H1 (cell line): ENCODE data around the gene SPRR1A. TPM values are rescaled to one million over a fixed set of nuclear protein-coding genes. Genes with fewer than 3 reads are reported as not detected.

Experiments used
- CTCF ChIA-PET: fragments of 300-600 bp; sonication (Branson Sonifier 250); formaldehyde crosslinking; loops from one replicate; lab custom pipeline; 2021; ENCODE audit not compliant: partially characterized antibody; lab: Charles Lee
- POLR2A ChIA-PET: fragments of 300-600 bp; sonication (Branson Sonifier 250); formaldehyde crosslinking; loops from one replicate; lab custom pipeline; 2021; ENCODE audit warnings: inconsistent platforms; ENCODE audit not compliant: partially characterized antibody; lab: Charles Lee
- DNase-seq, 2 experiments: peaks; one replicate each; pipeline versions ENCODE4 v3.0.0 to v3.0.0-alpha.2; 2010 to 2022; ENCODE audit warnings: low spot score in 2 of 2, low read depth in 1 of 2, mixed read lengths in 1 of 2
- FAIRE-seq: peaks from 2 replicates; lab custom pipeline; 2011; peaks lifted over from hg19 to GRCh38; lab: Jason Lieb, UNC
- H2AFZ ChIP-seq: 2 replicates; pipeline ENCODE4 v1.8.1; 2012; ENCODE audit warnings: low read length, inconsistent platforms
- H2AK5ac ChIP-seq: 2 replicates; pipeline ENCODE4 v1.6.1; 2013; ENCODE audit warnings: low read depth, low read length
- H2BK120ac ChIP-seq: replicated peaks from 2 replicates; pipeline ENCODE3; 2013; ENCODE audit warnings: low read depth, low read length, inconsistent platforms
- H2BK12ac ChIP-seq: 2 replicates; pipeline ENCODE4 v1.6.1; 2013; ENCODE audit warnings: low read depth, low read length
- H2BK15ac ChIP-seq: 2 replicates; pipeline ENCODE4 v1.6.1; 2013; ENCODE audit warnings: low read length
- H2BK20ac ChIP-seq: 2 replicates; pipeline ENCODE4 v1.6.1; 2013; ENCODE audit warnings: low read length
- H2BK5ac ChIP-seq: 2 replicates; pipeline ENCODE4 v1.6.1; 2013; ENCODE audit warnings: low read depth, low read length
- H3K14ac ChIP-seq: 2 replicates; pipeline ENCODE4 v1.6.1; 2013; ENCODE audit warnings: inconsistent platforms; ENCODE audit not compliant: insufficient read length
- H3K18ac ChIP-seq: 2 replicates; pipeline ENCODE4 v1.6.1; 2013; ENCODE audit warnings: low read length; ENCODE audit errors: extremely low read depth
- H3K23ac ChIP-seq: 2 replicates; pipeline ENCODE4 v1.6.1; 2013; ENCODE audit warnings: inconsistent platforms; ENCODE audit not compliant: insufficient read length
- H3K23me2 ChIP-seq: 2 replicates; pipeline ENCODE4 v1.6.1; 2013; ENCODE audit warnings: low read depth, low read length
- H3K27ac ChIP-seq: 2 replicates; pipeline ENCODE4 v1.6.1; 2011; ENCODE audit warnings: low read depth, low read length, inconsistent platforms
- H3K27me3 ChIP-seq, 4 experiments: replicated peaks in 1 of 4; 1 replicate in 1 of 4; 2 replicates in 3 of 4; pipeline versions ENCODE4 v1.6.1 to v1.8.1; 2011 to 2013; ENCODE audit warnings: low read length in 3 of 4, mild to moderate bottlenecking in 3 of 4, inconsistent platforms in 2 of 4, mixed read lengths in 2 of 4, moderate library complexity in 1 of 4; ENCODE audit not compliant: control insufficient read depth in 3 of 4, insufficient read depth in 3 of 4; ENCODE audit errors: extremely low read depth in 1 of 4
- H3K36me3 ChIP-seq, 4 experiments: 2 replicates each; pipeline versions ENCODE4 v1.6.1 to v1.8.1; 2011 to 2013; ENCODE audit warnings: mild to moderate bottlenecking in 4 of 4, low read length in 3 of 4, moderate library complexity in 2 of 4, control low read depth in 1 of 4, inconsistent platforms in 1 of 4; ENCODE audit not compliant: insufficient read depth in 4 of 4, control insufficient read depth in 2 of 4
- H3K4ac ChIP-seq: replicated peaks from 2 replicates; pipeline ENCODE3; 2013; ENCODE audit warnings: low read length, low read depth, mixed read lengths, inconsistent platforms; ENCODE audit not compliant: insufficient read length
- H3K4me1 ChIP-seq, 4 experiments: replicated peaks in 1 of 4; 1 replicate in 1 of 4; 2 replicates in 3 of 4; pipeline versions ENCODE4 v1.6.1 to v1.8.1; 2011 to 2013; ENCODE audit warnings: low read length in 3 of 4, inconsistent platforms in 2 of 4, mixed read lengths in 1 of 4; ENCODE audit not compliant: insufficient read depth in 4 of 4, control insufficient read depth in 3 of 4
- H3K4me2 ChIP-seq, 2 experiments: 2 replicates each; pipeline versions ENCODE4 v1.6.1 to v1.8.1; 2011 to 2013; ENCODE audit warnings: low read depth in 2 of 2, low read length in 2 of 2, control low read depth in 1 of 2, inconsistent platforms in 1 of 2, mild to moderate bottlenecking in 1 of 2; ENCODE audit not compliant: insufficient read depth in 1 of 2
- H3K4me3 ChIP-seq, 4 experiments: fragments of 200-600, 300-600 bp in 1 of 4; sonication (generic), shearing (Covaris generic), sonication (Bioruptor Twin) in 1 of 4; 2 replicates each; pipeline versions ENCODE4 v1.5.1 to v1.8.1; 2011 to 2016; ENCODE audit warnings: low read length in 4 of 4, low read depth in 3 of 4, control low read depth in 2 of 4, inconsistent platforms in 2 of 4, mild to moderate bottlenecking in 2 of 4, mixed read lengths in 1 of 4, moderate library complexity in 1 of 4; ENCODE audit not compliant: insufficient read depth in 2 of 4; ENCODE audit errors: extremely low read depth in 1 of 4
- H3K56ac ChIP-seq: replicated peaks from 2 replicates; pipeline ENCODE3; 2013; ENCODE audit warnings: low read depth, mild to moderate bottlenecking, mixed read lengths, low read length, inconsistent platforms; ENCODE audit not compliant: insufficient read length
- H3K79me1 ChIP-seq: 2 replicates; pipeline ENCODE4 v1.6.1; 2013; ENCODE audit warnings: low read depth, low read length, control low read depth
- H3K79me2 ChIP-seq, 2 experiments: 2 replicates each; pipeline versions ENCODE4 v1.6.1 to v1.8.1; 2012 to 2013; ENCODE audit warnings: low read length in 2 of 2, mild to moderate bottlenecking in 2 of 2, inconsistent platforms in 1 of 2; ENCODE audit not compliant: insufficient read depth in 2 of 2, control insufficient read depth in 1 of 2
- H3K9ac ChIP-seq, 4 experiments: replicated peaks in 1 of 4; 1 replicate in 1 of 4; 2 replicates in 3 of 4; pipeline versions ENCODE4 v1.6.1 to v1.8.1; 2011 to 2013; ENCODE audit warnings: low read depth in 3 of 4, low read length in 3 of 4, control low read depth in 2 of 4, mild to moderate bottlenecking in 2 of 4, moderate library complexity in 2 of 4, inconsistent platforms in 1 of 4; ENCODE audit errors: extremely low read depth in 1 of 4
- H3K9me3 ChIP-seq, 2 experiments: 2 replicates each; pipeline versions ENCODE4 v1.6.1 to v1.8.1; 2012 to 2013; ENCODE audit warnings: mild to moderate bottlenecking in 2 of 2, moderate library complexity in 2 of 2, control low read depth in 1 of 2, inconsistent platforms in 1 of 2, low read depth in 1 of 2, low read length in 1 of 2, mixed read lengths in 1 of 2; ENCODE audit not compliant: insufficient read depth in 2 of 2
- H4K20me1 ChIP-seq, 2 experiments: replicated peaks in 1 of 2; 2 replicates each; pipeline versions ENCODE3 to v1.8.1; 2011 to 2013; ENCODE audit warnings: inconsistent platforms in 2 of 2, low read length in 2 of 2, mild to moderate bottlenecking in 1 of 2; ENCODE audit not compliant: insufficient read depth in 2 of 2, control insufficient read depth in 1 of 2
- H4K5ac ChIP-seq: 2 replicates; pipeline ENCODE4 v1.6.1; 2013; ENCODE audit warnings: low read length, low read depth, mixed read lengths, inconsistent platforms; ENCODE audit not compliant: insufficient read length
- H4K8ac ChIP-seq: 2 replicates; pipeline ENCODE4 v1.8.0; 2013; ENCODE audit warnings: mild to moderate bottlenecking, moderate library complexity, low read length, inconsistent platforms; ENCODE audit not compliant: insufficient read depth; ENCODE audit errors: extremely low read depth
- H4K91ac ChIP-seq: replicated peaks from 2 replicates; pipeline ENCODE3; 2013; ENCODE audit warnings: low read length, mixed read lengths, inconsistent platforms; ENCODE audit not compliant: insufficient read length
- ATF2 ChIP-seq: IDR thresholded peaks from 2 replicates; pipeline ENCODE4 v1.6.1; 2012; ENCODE audit warnings: low read length, inconsistent platforms
- CBX8 ChIP-seq: fragments of 300-800, 300-1000 bp; sonication (generic); IDR thresholded peaks from 2 replicates; pipeline ENCODE4 v1.7.1; 2016; ENCODE audit warnings: low read depth, low read length, borderline replicate concordance
- JUN ChIP-seq: IDR thresholded peaks from 2 replicates; pipeline ENCODE4 v1.6.1; 2011; ENCODE audit warnings: low read depth, mild to moderate bottlenecking, improper control_type of control experiment, low read length
- JUND ChIP-seq: IDR thresholded peaks from 2 replicates; pipeline ENCODE4 v1.6.1; 2011; ENCODE audit warnings: mild to moderate bottlenecking, improper control_type of control experiment, low read length
- MAX ChIP-seq: IDR thresholded peaks from 2 replicates; pipeline ENCODE4 v1.6.1; 2012; ENCODE audit warnings: inconsistent platforms
- YY1 ChIP-seq: IDR thresholded peaks from 2 replicates; pipeline ENCODE4 v1.6.1; 2011; ENCODE audit warnings: low read depth, mild to moderate bottlenecking, low read length
- WGBS, 2 experiments: shearing (Covaris generic) in 1 of 2; methylation state at CpG; one replicate each; pipeline versions ENCODE4 v1.1.6 to v1.1.7; 2013 to 2015; ENCODE audit warnings: low lambda C conversion rate in 2 of 2, mixed read lengths in 2 of 2, inconsistent platforms in 1 of 2, low coverage in 1 of 2, missing lambda C conversion rate in 1 of 2; ENCODE audit not compliant: insufficient replicate concordance in 2 of 2, insufficient coverage in 1 of 2, insufficient read length in 1 of 2; ENCODE audit errors: extremely low coverage in 1 of 2, missing lambda C conversion rate in 1 of 2; 5-methylcytosine and 5-hydroxymethylcytosine counted together
- polyA plus RNA-seq, 7 experiments: library from polyadenylated mRNA; depleted of rRNA in 3 of 7; stranded (reverse) in 5 of 7; unstranded in 2 of 7; fragments of >200 nt in 5 of 7; fragments of 200-250 nt in 2 of 7; gene quantifications; 1 replicate in 5 of 7; 2 replicates in 1 of 7; 4 replicates in 1 of 7; pipeline versions ENCODE4 v1.2.1 to v1.2.3, GENCODE V29; 2011 to 2013; ENCODE audit warnings: missing spikeins in 2 of 7, mixed read lengths in 2 of 7
- total RNA-seq: library from RNA; stranded (reverse); fragmentation: NEBNext Ultra II Directional; extraction: Animal tissue kit (Norgen Biotek cat#: 25700); gene quantifications from 2 replicates; pipeline ENCODE4 v1.2.1, GENCODE V29; 2021

The SPRR1A gene
- total and polyA plus RNA-seq, 2 of the 8 experiments (the other 6 are each of a cell fraction or from before 2014, with no cell fraction given) = not detected

GRCh38 chr1:153024413-153024812, 40.5 kb downstream of the SPRR1A start:
- H2AFZ ChIP-seq = no peak overlapping the region
- no peaks in the 10 kb centered on the region for H3K79me1 ChIP-seq
- no peak overlapping the region for H2BK120ac ChIP-seq
- H2BK12ac ChIP-seq = no peak overlapping the region
- CTCF ChIA-PET = interaction anchor here (0.8 kb wide), 1 partner anchor 8 kb away, joined by 4 read pairs; no protein-coding TSS in a partner anchor
- no peak overlapping the region for H2BK5ac ChIP-seq
- H3K9me3 ChIP-seq = no peaks in the 10 kb centered on the region
- H3K79me2 ChIP-seq = no peaks in the 10 kb centered on the region
- H3K14ac ChIP-seq = no peak overlapping the region
- FAIRE-seq = no peak
- H4K20me1 ChIP-seq = no peaks in the 10 kb centered on the region
- H3K27me3 ChIP-seq = no peaks in the 10 kb centered on the region; a peak in 1 of 7 replicates
- H3K4ac ChIP-seq = no peak overlapping the region
- no peak overlapping the region for H3K18ac ChIP-seq
- no peaks in the 10 kb centered on the region for H3K36me3 ChIP-seq
- no peak overlapping the region for H4K91ac ChIP-seq
- no peak overlapping the region for H2BK15ac ChIP-seq
- peaks cover 0 to 5% (median under 1%) of the 10 kb centered on the region in 4 experiments; a peak in 1 of 7 replicates for H3K4me1 ChIP-seq
- no peak overlapping the region for H3K27ac ChIP-seq
- no peak overlapping the region for H2AK5ac ChIP-seq
- no peak for DNase-seq
- H3K23ac ChIP-seq = no peak overlapping the region
- H3K23me2 ChIP-seq = no peaks in the 10 kb centered on the region
- no peak overlapping the region for H2BK20ac ChIP-seq
- H4K8ac ChIP-seq = no peak overlapping the region
- H3K4me2 ChIP-seq = no peak overlapping the region
- H3K9ac ChIP-seq = no peak overlapping the region
- H3K56ac ChIP-seq = no peak overlapping the region
- no peak overlapping the region for H4K5ac ChIP-seq
- POLR2A ChIA-PET = no interaction called here
- WGBS, 2 experiments = 100% methylated on average over 1 of the region's 1 CpG; no CpG with 5 or more reads in 1 of the 2 experiments
- no peak overlapping the region for H3K4me3 ChIP-seq
- TF ChIP-seq YY1 = no peak
- TF ChIP-seq MAX = no peak
- no peak for TF ChIP-seq CBX8
- TF ChIP-seq JUND = no peak
- TF ChIP-seq JUN = no peak
- no peak for TF ChIP-seq ATF2
